NCI-H2107 (cell line): ENCODE measurements around the gene ADGRV1.
"Not testable (repeated sequence)": the region's sequence is repeated elsewhere in the genome, so short reads cannot be mapped to it uniquely, and the experiment has no call there.

Source experiments
- DNase-seq: peaks from one replicate; lab custom pipeline; 2025; lab: John Stamatoyannopoulos, UW

Gene ADGRV1

DNA sequence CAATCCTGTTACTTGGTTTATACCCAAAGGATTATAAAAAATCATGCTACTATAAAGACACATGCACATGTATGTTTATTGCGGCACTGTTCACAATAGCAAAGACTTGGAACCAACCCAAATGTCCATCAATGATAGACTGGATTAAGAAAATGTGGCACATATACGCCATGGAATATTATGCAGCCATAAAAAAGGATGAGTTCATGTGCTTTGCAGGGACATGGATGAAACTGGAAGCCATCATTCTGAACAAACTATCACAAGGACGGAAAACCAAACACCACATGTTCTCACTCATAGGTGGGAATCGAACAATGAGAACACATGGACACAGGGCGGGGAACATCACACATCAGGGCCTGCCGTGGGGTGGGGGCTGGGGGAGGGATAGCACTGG is 34.5 kb downstream of the ADGRV1 start:
- not testable (repeated sequence) for DNase-seq

DNA sequence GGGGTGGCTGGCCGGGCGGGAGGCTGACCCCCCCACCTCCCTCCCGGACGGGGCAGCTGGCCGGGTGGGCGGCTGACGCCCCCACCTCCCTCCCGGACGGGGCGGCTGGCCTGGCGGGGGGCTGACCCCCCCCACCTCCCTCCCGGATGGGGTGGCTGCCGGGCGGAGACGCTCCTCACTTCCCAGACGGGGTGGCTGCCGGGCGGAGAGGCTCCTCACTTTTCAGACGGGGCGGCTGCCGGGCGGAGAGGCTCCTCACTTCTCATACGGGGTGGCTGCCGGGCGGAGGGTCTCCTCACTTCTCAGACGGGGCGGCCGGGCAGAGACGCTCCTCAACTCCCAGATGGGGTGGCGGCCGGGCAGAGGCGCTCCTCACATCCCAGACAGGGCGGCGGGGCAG is 37.2 kb downstream of the ADGRV1 start:
- not testable (repeated sequence) for DNase-seq

DNA sequence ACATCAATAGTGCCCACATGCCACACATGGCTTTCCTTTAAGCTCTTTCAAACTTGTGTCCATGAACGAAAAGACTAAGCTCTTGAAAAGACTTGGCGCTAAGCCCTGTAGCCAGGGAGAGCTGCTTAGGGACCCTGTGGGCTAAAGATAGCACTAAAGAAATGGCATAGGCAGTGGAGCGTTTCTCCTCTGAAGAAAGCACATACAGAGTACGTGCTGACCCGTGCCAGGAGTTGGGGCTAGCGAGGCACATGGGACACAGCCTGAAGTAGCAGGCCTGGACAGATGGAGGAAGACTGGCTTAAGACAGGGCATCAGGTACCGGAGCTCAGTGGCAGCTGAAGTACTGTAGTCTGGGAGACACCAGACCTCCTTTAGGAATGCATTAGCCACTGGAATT is 39.7 kb downstream of the ADGRV1 start:
- no peak for DNase-seq

DNA sequence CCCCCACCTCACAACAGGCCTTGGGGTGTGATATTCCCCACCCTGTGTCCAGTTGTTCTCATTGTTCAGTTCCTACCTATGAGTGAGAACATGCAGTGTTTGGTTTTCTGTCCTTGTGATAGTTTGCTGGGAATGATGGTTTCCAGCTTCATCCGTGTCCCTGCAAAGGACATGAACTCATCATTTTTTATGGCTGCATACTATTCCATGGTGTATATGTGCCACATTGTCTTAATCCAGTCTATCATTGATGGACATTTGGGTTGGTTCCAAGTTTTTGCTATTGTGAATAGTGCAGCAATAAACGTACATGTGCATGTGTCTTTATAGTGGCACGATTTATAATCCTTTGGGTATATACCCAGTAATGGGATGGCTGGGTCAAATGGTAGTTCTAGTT is 41.7 kb downstream of the ADGRV1 start:
- not testable (repeated sequence) for DNase-seq

DNA sequence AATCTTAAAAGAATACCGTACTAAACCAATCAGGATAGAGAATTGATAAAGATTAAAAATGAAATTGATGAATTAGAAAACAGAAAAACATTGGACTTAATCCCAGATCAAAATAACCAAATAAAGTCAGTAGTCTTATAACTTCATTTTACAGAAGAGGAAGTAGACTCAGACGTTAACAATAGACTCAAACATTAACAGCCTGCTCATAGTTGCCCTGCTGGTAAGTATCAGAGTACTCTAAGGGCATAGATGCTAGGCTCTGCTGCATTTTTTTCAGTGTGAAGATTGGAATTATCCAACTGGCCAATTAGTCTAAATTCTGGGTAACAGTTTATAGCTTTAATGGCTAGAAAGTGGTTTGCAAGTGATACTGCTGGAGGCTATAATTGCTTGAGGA is 42.9 kb downstream of the ADGRV1 start:
- no peak for DNase-seq

DNA sequence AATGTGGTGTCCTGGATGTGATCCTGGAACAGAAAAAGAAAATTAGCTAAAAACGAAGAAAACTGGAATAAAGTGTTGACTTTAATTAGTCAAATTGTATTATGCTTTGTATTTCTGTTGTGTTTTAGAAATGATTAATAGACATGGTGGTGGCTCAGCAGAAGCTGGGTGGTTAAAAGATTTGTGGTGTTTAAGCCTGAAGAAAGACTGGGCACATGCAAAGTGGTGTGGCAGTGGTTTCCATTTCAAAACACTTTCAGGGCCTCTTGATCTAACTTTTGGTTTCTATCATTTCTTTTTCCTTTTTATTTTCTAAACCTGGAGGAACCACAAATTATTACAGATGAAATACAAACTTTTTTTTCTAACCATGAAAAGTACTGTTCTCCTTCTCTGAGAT is 44.1 kb downstream of the ADGRV1 start:
- no peak for DNase-seq

DNA sequence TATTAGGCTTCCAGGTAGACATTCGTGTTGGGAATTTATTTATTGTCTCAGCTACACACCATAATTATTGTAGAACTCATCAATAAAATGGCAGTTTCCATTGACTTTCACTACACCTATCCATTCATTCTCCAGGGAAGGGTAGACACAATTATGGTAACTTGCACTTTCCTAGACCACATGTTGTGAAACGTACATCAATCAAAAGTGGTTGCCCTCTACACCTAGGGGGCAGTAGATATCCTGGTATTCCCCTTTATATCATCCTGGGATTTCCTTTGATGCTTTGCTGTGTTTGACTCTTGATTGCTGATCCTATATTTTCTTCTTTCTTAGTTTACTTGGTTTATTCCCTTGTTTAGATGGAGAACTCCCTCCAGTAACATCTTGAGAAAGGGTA is 47.9 kb downstream of the ADGRV1 start:
- DNase-seq = no peak

DNA sequence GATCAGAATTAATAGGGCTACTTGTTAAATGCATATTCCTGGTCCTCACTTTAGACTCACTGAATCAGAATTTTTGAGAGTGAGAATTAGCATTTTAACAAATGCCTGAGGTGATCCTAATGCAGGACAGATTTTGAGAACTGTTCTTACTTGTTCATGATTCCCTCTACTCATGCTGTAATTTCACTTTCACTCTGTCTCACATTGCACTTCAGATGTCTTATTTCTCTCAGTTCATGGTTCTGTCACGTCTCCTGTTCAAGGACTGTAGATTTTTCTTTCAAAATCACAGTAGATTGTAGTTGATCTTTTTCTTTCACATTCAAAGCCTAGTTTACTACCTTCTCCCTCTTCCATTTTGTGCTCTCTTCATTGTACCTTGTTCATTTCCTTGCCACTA is 54.3 kb downstream of the ADGRV1 start:
- DNase-seq = no peak

DNA sequence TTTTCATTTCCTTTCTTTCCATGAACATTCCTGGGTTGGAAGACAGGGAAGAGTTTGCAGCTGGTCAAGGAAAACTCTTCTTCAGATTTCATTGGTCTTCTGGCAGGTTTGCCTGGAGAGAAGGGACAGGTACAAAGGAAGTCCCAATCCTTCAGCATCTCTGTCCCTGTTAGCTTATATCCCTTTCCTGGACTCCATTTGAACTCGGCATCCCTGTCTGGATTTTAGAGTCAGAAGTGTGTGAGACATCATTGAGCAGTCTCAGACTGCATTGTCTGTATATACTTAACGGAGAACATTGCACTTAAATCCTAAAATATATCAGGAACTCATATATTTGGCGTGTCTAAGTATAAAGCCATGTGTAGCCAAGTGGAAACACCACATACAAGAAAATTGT is 54.9 kb downstream of the ADGRV1 start:
- DNase-seq = no peak

DNA sequence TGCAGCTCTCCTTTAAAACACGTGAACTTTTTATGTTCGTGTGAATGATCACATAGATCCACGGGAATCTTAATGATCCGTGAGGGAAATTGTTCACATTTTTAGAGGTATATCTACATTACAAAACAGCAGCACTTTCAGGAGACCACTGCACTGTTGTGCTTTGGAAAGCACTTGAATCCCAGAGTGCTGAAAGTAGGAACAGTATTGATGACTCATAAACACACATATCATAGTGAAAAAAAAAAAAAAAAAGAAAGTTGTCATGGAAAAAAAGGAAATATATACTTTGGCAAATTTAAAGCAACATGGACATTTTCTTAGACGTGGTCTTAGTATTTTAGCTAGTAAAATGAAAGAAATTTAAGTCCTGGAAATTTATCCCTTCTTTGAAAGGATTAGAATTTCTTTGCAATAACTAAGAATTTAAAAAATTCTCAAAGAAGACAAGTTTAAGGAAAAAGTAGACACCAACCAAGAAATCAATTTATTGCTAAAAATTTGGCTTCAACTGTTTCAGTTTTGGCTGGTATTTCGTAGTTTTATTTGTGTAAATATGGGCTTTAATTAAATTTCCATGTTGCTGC is 55.4 kb downstream of the ADGRV1 start:
- DNase-seq = no peak

DNA sequence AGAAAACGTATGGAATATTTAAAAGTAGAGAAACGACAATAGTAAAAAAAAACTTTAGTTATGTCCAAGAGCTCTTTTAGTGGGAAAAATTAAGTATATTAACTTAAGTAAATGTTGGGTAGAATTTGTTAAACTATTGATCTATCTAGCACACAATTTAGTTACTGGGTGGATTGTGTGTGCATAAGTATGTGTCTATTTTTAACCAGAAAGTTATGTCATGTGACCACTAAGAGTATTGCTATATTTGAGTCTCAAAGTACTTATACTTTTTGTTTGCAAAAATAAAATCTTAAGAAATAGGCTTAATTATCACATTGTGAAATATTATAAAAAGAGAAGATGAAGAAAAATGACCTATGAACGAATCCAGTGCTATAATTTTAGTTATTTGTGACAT is 56.8 kb downstream of the ADGRV1 start:
- DNase-seq = no peak

DNA sequence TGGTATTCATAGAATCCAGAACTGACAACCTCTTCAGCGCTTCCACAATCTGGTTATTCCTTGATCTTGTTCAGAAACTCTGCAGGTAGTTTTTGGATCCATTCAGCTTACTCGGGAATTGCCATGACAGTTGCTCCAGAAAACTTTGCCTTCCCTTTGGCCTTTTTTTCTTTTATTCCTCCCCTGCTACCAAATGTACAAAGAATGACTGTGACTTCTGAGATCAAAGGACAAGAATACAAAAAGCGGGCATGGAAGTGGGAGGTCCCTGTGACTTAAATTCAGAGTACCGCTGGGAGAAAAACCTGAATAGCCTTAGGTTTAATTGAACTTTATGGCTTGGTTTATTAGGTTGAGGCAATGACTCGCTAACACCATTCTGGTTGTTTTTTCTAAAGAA is 59.5 kb downstream of the ADGRV1 start:
- no peak for DNase-seq

DNA sequence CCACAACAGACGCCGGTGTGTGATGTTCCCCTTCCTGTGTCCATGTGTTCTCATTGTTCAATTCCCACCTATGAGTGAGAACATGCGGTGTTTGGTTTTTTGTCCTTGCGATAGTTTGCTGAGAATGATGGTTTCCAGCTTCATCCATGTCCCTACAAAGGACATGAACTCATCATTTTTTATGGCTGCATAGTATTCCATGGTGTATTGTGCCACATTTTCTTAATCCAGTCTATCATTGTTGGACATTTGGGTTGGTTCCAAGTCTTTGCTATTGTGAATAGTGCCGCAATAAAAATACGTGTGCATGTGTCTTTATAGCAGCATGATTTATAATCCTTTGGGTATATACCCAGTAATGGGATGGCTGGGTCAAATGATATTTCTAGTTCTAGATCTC is 61.2 kb downstream of the ADGRV1 start:
- not testable (repeated sequence) for DNase-seq

DNA sequence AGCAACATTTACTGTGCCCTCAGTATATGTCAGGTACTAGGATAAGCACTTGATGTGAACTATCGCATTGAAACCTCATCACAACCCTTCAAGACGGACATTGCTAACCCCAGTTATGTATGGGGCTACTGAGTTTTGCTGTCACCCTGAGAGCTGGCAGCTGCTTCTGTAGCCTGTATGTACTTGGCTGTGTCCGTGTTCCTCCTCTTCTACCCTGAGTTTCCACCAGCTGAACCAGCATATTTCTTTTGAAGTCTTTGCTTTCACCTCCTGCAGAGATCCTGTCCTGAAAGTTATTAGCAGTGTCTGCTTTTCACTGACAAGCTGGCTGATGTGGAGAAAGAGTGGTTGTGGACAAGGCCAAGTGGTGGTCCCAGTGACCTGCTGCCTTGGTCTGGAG is 63.3 kb downstream of the ADGRV1 start:
- DNase-seq = no peak

DNA sequence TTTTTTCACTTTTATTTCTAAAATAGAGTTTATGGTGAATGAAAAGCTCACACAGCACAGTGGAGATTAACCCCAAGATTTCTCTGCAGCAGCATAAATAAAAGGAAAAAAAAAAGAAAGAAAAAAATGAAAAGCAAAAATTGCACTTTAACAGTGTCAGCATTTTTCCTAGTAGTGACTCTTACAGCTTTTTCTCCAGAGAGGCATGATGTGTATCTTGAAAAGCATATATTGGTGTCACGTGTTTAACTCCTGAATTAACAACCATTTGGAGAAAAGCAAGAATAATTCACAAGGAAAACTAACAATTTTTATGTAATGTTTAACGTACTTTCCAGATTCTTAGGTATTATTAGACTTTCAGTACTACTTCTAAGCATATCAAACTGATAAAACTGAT is 67.9 kb downstream of the ADGRV1 start:
- DNase-seq = no peak

DNA sequence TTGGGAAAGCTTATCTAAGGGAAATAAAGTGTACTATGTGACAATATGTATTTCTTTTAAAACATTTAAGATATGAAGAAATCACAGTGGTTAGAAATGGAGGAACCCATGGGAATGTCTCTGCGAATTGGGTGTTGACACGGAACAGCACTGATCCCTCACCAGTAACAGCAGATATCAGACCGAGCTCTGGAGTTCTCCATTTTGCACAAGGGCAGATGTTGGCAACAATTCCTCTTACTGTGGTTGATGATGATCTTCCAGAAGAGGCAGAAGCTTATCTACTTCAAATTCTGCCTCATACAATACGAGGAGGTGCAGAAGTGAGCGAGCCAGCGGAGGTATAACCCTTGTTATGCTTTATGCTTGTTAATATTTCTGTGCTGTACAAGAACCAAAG is 69.9 kb downstream of the ADGRV1 start:
- no peak for DNase-seq

DNA sequence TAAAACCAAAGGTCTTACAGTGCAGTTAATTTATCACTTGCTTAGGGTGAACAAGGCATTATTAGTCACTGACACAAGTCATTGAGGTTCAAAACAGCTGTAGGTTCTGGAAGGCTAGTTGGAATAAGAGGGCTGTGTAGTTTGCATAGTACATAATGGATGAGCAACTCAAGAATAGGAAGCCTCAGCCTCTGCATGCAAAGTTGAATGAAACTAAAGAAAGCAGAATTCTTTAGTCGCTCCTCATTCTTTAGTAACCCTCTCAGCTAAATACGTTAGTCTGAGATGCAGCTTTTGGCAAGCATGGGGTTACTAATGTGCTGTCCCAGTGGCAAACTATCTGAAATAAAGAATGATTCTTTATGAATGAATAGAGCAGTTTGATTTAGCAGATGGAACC is 74.2 kb downstream of the ADGRV1 start:
- no peak for DNase-seq

DNA sequence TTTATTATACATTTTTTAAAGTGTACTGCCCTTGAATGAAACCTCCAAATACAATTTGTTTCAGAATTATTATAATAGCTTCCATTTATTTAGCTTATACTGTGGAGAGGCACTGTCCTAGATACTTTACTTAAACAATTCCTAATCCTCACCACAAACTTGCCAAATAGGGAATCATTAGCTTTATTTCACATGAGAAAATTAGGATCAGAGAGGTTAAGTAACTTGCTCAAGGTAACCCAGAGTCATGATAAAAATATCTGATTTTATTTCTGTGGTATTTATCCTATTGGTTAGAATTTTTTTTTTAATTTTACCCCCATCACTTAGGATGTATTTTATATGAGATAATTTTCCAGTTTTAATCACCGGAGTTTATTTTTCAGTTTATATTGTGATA is 78.4 kb downstream of the ADGRV1 start:
- DNase-seq = no peak

DNA sequence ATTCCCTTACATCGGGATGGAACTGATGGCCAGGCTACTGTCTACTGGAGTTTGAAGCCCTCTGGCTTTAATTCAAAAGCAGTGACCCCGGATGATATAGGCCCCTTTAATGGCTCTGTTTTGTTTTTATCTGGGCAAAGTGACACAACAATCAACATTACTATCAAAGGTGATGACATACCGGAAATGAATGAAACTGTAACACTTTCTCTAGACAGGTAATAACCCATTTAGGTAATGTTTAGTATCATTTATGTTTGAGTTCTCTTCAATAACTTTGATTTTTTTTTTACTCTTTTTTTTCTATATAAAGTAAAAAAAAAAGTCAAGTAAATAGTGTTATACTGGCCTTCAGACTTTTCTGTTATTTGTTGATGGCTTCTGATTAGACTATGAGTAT is 79.1 kb downstream of the ADGRV1 start:
- DNase-seq = no peak

DNA sequence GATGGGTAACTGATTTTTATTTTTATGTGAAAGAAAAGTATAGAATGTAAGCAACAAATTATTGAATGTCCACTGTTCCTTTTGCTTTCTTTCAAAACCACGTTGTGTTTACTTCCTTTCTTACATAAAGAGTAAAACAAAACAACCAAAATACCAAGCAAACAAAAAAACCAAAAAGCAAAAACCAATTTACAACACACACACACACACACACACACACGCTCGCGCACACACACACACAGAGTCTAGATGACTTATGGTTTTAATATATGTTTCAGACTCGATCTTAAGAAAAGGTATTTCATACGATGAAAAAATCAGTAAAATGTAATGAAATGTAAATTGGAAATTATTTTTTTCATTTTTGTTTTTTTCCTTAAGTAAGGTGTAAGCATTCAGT is 80.3 kb downstream of the ADGRV1 start:
- DNase-seq = no peak

DNA sequence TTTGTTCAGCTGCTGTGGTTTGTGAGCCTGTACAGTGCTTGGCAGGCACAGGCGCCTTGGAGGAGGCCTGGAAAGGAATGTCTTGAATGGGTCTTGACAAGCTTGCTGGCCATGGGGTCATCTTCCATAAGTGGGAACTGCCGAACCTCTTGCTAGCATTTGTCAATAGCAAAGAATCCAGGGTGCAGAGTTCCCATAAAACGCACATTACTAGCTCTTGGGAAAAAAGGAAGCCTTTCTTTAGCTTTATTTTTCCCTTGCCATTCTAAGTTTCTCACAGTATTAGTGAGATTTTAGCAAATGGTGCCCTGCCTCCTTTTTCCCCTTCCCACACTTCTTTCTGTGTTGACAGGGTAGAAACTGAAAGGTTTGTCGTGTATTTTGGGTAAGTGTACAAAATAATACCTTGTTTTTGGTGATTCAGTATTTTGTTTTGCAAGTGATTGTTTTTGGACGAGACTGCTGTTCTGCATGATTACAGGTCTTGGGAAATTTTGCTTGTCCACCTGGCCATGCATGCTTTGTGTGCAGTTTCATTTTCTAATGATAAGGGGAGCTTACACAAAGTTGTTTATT is 82.0 kb downstream of the ADGRV1 start:
- no peak for DNase-seq

DNA sequence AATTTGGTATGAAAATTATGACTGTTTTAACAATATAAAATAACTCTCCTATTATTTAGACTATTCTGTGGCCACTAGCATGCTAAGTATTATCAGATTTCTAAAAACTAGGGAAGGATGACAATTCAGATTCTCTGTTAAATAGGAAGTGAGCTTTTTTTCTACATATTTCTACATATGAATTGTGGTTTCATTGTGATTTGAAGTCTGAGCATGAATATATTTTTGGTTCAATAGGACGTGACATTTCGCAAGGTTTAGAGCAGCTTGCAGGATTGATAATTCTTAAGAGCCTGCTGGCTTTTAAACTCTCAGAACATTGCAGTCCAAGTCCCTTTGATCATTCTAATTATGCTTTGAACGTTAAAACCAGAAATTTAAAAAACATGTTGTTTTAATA is 82.9 kb downstream of the ADGRV1 start:
- no peak for DNase-seq

DNA sequence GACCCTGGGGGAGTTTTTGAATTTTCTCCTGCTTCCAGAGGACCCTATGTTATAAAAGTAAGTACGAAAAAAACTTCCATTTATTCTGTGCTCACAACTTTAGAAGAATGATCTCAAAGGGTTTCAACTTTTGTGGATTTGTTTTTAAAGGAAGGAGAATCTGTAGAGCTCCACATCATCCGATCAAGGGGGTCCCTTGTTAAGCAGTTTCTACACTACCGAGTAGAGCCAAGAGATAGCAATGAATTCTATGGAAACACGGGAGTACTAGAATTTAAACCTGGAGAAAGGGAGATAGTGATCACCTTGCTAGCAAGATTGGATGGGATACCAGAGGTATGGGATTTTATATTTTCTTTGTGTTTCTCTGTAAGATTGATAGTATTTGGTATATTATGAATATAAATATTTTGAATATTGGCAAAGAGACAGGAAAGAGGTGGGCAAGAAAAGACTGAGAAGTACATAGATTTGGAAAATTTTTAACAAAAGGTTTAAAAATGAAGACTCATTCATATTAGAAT is 84.2 kb downstream of the ADGRV1 start:
- no peak for DNase-seq

DNA sequence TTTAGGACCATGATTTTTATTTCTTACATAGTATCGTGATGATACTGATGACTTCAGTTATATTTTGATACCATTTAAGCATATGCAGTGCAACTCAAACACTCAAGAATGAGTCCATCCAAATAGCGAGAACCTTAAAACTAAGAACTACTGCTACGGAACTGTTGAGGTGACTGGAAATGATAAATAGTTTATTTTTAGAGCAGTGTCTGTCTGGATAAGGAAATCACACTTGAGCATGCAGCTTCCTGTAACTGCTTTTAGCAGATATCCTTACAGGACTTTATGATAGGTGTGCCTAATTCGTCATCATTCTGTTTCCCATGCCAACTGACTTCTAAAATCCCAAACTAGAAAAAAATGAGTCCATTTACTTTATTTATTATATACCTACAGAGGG is 85.5 kb downstream of the ADGRV1 start:
- no peak for DNase-seq
